Measurements from ENCODE around the gene RPS26.
"Not testable (repeated sequence)": the region's sequence is repeated elsewhere in the genome, so short reads cannot be mapped to it uniquely, and the experiment has no call there.

RPS26 gene

GRCh38 chr12:56021889-56022497 is 19.7 kb upstream of the RPS26 start:
- DNase-seq = no peak

GRCh38 chr12:56028511-56029165 is 13.1 kb upstream of the RPS26 start:
- no peak for DNase-seq

DNA sequence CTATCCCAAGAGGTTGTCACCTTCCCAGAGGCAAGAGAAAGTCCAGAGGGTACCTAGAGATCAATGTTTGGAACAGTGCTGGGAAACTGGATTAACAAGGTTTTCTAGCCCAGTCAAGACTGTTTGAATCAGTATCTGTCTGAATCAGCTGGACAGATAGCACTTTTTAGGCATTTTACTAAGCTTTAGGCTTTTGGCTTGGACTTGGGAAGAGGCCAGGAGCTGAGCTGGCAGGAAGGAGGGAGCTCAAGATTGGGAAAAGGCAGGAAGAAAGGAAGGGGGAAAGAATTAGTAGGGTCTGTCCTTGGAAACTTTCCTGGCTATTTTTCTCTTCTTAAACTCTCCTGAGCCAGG is 12.6 kb upstream of the RPS26 start:
- DNase-seq = no peak

DNA sequence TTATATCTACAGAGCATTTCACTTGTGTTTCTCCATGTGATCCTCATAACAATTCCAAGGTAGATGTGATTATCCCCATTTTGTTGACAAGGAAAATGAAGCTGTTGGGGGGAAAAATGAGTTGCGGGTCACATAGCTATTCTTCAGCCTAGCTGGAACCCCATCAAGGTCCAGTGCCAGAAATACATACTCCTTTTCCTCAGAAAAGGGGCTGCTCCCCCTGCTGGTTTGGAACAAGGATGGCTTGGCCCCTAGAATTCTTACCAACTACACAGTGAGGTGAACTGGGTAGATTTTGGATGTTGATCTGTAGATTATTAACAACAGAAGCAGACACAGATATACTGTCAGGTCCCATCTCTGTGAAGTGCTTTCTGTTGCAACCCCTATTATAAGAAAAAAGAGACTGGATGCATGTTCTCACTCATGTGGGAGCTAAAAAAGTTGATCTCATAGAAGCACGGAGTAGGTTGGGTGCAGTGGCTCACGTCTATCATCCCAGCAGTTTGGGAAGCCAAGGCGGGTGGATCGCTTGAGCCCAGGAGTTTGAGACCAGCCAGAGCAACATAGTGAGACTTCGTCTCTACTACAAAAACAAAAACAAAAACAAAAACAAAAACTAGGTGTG is 11.9 kb upstream of the RPS26 start:
- DNase-seq = peak in 1 of 2 experiments; percentile 53

DNA sequence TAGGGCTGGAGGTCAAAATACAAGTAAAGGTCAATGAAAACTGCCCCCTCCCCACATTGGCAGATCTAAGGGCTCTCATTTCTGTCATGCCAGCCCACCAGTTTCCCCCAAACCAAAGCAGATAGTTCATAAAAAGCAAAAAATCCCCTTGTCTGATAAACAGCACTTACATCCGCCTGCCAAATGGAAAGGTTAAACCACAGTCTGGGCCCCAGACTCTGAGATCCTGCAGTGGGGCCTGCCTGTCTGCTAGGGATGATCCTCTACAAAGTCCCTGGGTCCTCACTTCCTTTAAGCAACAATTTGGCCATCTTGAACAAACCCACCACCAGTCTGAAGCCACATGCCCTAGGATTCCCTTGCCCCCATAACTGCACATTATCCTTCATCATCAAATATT is 9.7 kb upstream of the RPS26 start:
- no peak for DNase-seq

- no peak for DNase-seq
These were observed 7.0 kb upstream of the RPS26 start for GRCh38 chr12:56034586-56035332.

- DNase-seq = no peak
These were observed 4.6 kb upstream of the RPS26 start for GRCh38 chr12:56037161-56037560.

DNA sequence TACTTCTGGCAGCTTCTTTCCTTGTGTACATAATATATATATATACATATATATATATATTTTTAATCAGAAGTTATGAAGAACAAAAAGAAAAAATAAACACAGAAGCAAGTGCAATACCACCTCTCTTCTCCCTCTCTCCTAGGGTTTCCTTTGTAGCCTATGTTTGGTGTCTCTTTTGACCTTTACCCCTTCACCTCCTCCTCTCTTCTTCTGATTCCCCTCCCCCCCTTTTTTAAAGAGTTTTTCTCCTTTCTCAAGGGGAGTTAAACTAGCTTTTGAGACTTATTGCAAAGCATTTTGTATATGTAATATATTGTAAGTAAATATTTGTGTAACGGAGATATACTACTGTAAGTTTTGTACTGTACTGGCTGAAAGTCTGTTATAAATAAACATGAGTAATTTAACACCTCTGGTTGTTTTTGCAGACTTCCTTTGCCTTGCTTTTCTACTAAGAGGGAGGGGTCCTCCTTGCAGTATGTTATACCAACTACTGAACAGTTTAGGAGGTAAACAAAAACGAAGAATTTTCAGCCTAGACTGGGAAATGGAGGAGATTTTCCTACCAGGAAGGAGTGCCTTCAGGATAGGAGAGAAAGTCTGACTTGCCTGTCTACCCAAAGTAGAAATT is 3.6 kb upstream of the RPS26 start:
- no peak for DNase-seq

DNA sequence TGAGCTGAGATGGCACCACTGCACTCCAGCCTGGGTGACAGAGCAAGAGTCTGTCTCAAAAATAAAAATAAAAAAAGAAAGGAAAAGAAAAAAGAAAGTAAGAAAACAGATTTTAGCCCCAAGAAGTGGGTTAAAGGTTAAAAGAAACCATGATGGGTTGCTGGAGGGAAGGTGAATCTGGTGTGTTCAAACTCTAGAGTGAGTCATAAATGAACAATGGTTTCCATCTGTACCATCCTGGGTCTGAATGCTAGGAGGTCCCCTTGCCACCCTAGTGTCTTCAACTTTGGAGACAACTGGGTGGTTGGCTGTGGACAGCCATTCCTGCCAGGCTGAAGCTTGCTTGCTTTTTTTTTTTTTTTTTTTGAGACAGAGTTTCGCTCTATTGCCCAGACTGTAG is 1.6 kb upstream of the RPS26 start:
- DNase-seq = no peak

DNA sequence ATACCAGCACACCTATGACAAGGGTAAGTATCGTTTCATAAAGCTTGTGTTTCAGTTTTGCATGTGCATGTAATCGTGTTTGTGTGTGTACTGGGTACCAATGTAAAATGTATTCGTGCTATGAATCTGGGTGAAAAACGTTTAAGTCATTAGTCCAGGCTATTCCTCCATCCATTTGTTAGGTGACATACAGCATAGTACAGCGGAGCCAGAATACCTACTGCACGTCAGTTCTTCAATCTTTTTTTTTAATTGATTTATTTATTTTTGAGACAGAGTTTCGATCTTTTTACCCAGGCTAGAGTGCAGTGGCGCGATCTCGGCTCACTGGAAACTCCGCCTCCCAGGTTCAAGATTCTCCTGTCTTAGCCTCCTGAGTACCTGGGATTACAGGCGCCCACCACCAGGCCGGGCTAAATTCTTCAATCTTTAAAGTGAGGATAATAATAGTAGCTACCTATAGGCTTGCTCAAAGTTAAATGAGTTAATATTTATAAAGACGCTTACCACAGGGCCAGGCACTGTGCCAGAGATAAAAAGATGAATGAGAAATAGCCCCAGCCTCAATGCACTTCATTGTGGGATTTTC is 661 bp upstream of the RPS26 start:
- DNase-seq = no peak

DNA sequence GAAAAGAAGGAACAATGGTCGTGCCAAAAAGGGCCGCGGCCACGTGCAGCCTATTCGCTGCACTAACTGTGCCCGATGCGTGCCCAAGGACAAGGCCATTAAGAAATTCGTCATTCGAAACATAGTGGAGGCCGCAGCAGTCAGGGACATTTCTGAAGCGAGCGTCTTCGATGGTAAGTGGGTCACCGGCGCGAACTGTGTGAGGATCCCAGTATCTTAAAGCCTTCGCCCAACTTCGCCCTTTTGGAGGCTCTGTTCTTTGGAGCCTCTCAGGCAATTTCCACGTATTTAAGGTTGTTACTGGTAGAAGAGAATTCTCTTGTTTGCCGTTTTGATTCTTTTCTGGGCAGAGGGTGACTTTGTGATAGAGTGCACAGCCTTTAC is 704 bp downstream of the RPS26 start:
- DNase-seq = not testable (repeated sequence)

DNA sequence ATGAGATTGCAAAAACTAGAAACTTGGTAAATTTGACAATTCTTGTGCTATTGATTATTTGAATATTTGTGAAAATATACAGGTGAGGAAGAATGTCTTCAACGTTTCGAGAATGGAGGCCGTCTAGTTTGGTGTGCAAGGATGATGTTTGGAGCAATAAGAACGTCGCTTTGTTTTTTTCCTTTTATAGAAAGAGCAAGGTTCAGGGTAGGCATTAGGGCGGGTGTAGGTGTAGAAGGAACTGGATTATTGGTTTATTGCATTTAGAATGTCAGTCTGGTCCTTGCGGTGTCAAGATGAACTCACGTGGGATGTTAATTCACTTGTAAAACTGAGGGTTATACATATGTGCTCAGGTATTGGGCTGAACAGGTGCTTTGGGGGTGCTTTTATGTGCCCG is 1.1 kb downstream of the RPS26 start:
- DNase-seq = no peak

GRCh38 chr12:56046027-56046780 is 4.5 kb downstream of the RPS26 start:
- DNase-seq = no peak

GRCh38 chr12:56053407-56053893 is 11.7 kb downstream of the RPS26 start:
- no peak for DNase-seq

DNA sequence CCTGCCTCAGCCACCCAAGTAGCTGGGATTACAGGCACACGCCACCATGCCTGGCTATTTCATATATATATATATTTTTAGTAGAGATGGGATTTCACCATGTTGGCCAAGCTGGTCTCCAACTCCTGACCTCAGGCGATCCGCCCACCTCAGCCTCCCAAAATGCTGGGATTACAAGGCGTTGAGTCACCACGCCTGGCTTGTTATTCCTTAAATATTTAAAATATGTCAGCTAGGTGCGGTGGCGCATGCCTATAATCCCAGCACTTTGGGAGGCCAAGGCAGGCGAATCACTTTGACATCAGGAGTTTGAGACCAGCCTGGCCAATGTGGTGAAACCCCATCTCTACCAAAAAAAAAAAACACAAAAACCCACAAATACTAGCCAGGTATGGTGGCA is 18.2 kb downstream of the RPS26 start:
- DNase-seq = not testable (repeated sequence)

DNA sequence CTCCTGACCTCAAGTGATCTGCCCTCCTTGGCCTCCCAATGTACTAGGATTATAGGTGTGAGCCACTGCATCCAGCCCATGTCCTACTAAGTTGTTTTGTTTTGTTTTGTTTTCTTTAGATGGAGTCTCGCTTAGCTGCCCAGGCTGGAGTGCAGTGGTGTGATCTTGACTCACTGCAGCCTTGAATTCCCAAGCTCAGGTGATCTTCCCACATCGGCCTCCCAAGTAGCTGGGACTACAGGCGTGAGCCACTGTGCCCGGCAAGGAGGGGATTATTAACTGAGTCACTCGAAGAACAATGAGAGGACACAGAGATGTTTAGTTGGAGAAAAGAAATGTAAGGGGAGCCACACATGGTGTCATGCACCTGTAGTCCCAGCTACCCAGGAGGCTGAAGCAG is 20.3 kb downstream of the RPS26 start:
- no peak for DNase-seq

DNA sequence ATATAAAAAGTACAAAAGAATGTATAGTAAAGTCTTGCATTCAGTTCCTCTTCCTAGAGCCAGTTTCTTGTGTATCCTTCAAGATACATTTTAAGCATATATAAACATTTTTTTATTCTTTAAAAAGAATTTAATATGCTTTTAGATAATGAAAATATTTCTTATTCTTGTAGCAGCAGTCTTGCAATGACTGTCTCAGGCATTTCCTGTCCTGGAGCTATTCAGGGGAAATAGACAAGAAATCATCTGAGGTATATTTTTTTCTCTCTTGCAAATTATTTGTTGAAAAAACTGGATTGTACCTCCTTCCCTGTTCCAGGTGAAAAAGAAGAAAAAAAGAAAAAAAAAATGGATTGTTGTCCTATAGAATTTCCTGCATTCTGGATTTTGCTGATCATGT is 21.3 kb downstream of the RPS26 start:
- DNase-seq = no peak

DNA sequence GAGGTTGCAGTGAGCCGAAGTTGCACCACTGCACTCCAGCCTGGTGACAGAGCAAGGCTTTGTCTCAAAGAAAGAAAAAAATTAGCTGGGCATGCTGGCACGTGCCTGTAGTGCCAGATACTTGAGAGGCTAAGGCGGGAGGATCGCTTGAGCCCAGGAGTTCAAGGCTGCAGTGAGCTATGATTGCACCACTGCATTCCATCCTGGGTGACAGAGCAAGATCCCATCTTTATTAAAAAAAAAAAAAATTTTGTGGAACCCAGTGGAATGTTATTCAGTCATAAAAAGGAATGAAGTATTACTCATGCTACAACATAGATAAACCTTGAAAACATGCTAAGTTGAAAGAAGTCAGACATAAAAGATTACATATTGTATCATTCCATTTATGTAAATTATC is 29.9 kb downstream of the RPS26 start:
- no peak for DNase-seq

DNA sequence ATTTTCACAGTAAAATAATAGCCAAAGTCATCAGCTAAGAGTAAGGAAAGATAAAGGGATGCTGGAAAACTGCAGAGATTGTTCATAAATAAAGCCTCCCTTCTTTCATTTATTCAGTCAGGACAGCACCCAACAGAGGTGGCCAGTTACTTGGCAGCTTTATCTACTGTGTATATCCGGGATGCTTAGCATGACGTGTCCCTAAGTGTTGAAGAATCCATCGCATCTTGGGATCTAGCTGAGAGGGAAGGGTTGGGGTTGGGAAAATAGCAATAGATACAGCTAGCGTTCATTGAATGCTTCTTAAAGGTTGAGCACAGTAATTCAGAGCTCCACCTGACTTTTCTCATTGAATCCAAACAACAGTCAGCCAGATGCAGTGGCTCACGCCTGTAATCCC is 32.7 kb downstream of the RPS26 start:
- DNase-seq = no peak

DNA sequence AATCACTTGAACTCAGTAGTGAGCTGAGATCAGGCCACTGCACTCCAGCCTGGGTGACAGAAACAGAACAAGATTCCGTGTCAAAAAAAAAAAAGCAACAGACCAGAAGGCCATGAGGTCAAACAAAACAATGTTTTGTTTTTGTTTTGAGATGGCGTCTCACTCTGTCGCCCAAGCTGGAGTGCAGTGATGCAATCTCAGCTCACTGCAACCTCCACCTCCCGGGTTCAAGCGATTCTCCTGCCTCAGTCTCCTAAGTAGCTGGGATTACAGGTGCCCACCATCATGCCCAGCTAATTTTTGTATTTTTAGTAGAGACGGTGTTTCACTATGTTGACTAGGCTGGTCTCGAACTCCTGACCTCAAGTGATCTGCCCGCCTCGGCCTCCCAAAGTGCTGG is 36.2 kb downstream of the RPS26 start:
- not testable (repeated sequence) for DNase-seq

DNA sequence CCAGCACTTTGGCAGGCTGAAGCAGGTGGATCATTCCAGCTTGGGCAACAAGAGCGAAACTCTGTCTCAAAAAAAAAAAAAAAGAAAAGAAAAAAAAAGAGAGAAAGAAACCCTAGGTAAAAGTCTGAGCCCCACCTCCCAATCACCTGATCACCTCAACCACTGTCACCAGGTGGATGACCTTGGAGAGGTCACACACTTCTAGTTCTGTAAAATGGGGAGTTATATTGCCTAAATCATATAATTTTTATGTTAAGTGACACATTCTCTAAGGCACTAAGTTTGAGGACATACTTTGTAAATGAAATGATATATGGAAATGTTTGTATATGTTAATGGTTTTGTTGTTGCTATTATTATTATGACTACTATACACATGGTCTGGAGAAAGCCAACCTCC is 36.7 kb downstream of the RPS26 start:
- no peak for DNase-seq

Data from NCI-H446 (cell line).